Sigmoid colon (tissue), 4 donors: ENCODE results near the gene ATXN1.

ENCODE experiments used
- CTCF ChIP-seq, 4 experiments: fragments of 450-650 bp in 3 of 4; fragments of 200-600 bp in 1 of 4; IDR thresholded peaks; one replicate each; pipeline ENCODE4 v1.5.1; 2016 to 2019; ENCODE audit warnings: antibody characterized with exemption in 4 of 4, mild to moderate bottlenecking in 3 of 4, moderate library complexity in 2 of 4
- EP300 ChIP-seq, 4 donors: sonication (generic); formaldehyde crosslinking; IDR thresholded peaks; one replicate each; pipeline ENCODE4 v1.6.1; 2017; ENCODE audit warnings: antibody characterized with exemption in 4 of 4
- POLR2A ChIP-seq, 2 donors: fragments of 450-650 bp; IDR thresholded peaks; one replicate each; pipeline ENCODE4 v1.6.1; 2016; ENCODE audit warnings: antibody characterized with exemption in 2 of 2, mild to moderate bottlenecking in 2 of 2, moderate library complexity in 2 of 2
- POLR2AphosphoS5 ChIP-seq, 4 donors: sonication (generic); formaldehyde crosslinking; IDR thresholded peaks; one replicate each; pipeline ENCODE4 v1.6.1; 2017; ENCODE audit warnings: antibody characterized with exemption in 4 of 4

DNA sequence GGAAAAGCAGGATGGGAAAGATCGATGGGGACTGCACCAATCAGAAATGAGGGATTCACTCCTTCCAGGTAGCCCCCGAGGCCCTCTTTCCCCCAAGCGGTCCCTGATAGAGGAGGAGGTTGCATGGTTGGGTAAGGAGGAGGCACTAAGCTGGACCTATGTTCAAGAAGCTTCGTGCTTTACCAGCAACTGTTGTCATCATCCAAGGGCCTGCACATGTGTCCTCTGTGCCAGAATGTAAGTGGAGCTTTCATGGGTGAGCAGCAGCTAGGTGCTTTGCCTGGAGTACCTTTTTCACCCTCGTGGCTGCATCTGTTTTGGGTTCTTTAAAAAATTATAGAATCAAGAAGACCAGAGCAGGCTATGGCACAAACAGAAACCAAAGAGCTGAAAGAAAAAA, 468.8 kb downstream of the ATXN1 start:
- TF ChIP-seq POLR2A (IDR thresholded peaks at IDR 0.05) (no peak), POLR2AphosphoS5 (IDR thresholded peaks at IDR 0.05) (no peak), CTCF (IDR thresholded peaks at IDR 0.05) (no peak), EP300 (IDR thresholded peaks at IDR 0.05) (no peak)
